HEK293 (cell line): ENCODE data around the gene LMO1.

Source experiments
- CTCF ChIP-seq: fragments of 450-650 bp; formaldehyde crosslinking; IDR thresholded peaks from 2 replicates; pipeline ENCODE4 v1.5.1; 2016; ENCODE audit warnings: missing biosample characterization, missing genetic modification characterization
- KLF16 ChIP-seq: fragments of 450-650 bp; formaldehyde crosslinking; IDR thresholded peaks from 2 replicates; pipeline ENCODE4 v1.5.1; 2017; ENCODE audit warnings: missing biosample characterization, missing genetic modification characterization
- KLF9 ChIP-seq: fragments of 450-650 bp; formaldehyde crosslinking; IDR thresholded peaks from 2 replicates; pipeline ENCODE4 v1.5.1; 2016; ENCODE audit warnings: missing biosample characterization, missing genetic modification characterization, low read depth
- OSR2 ChIP-seq: fragments of 450-650 bp; formaldehyde crosslinking; IDR thresholded peaks from 2 replicates; pipeline ENCODE4 v1.5.1; 2016; ENCODE audit warnings: missing biosample characterization, missing genetic modification characterization
- PATZ1 ChIP-seq: fragments of 450-650 bp; formaldehyde crosslinking; IDR thresholded peaks from 2 replicates; pipeline ENCODE4 v1.5.1; 2016; ENCODE audit warnings: missing biosample characterization, missing genetic modification characterization
- YY1 ChIP-seq: fragments of 450-650 bp; formaldehyde crosslinking; IDR thresholded peaks from 2 replicates; pipeline ENCODE4 v1.5.1; 2018; ENCODE audit warnings: missing biosample characterization, missing genetic modification characterization
- ZBTB1 ChIP-seq: fragments of 450-650 bp; formaldehyde crosslinking; IDR thresholded peaks from 2 replicates; pipeline ENCODE4 v1.5.1; 2016; ENCODE audit warnings: missing biosample characterization, missing genetic modification characterization
- ZBTB21 ChIP-seq: fragments of 450-650 bp; formaldehyde crosslinking; IDR thresholded peaks from 2 replicates; pipeline ENCODE4 v1.5.1; 2017; ENCODE audit warnings: missing biosample characterization, missing genetic modification characterization
- ZNF16 ChIP-seq: fragments of 450-650 bp; formaldehyde crosslinking; IDR thresholded peaks from 2 replicates; pipeline ENCODE4 v1.5.1; 2016; ENCODE audit warnings: low read depth, missing biosample characterization, missing genetic modification characterization
- ZNF777 ChIP-seq: fragments of 450-650 bp; formaldehyde crosslinking; IDR thresholded peaks from 2 replicates; pipeline ENCODE4 v1.5.1; 2017; ENCODE audit warnings: missing biosample characterization, missing genetic modification characterization, borderline replicate concordance
- ZSCAN30 ChIP-seq: fragments of 450-650 bp; IDR thresholded peaks from 2 replicates; pipeline ENCODE4 v1.5.1; 2018; ENCODE audit warnings: missing biosample characterization, mild to moderate bottlenecking, missing genetic modification characterization, moderate library complexity
- TF ChIP-seq, protein P1 (sequence below): fragments of 450-650 bp; formaldehyde crosslinking; optimal IDR thresholded peaks from 2 replicates; pipeline ENCODE3; 2016; ENCODE audit warnings: missing biosample characterization, mild to moderate bottlenecking, missing genetic modification characterization

DNA sequence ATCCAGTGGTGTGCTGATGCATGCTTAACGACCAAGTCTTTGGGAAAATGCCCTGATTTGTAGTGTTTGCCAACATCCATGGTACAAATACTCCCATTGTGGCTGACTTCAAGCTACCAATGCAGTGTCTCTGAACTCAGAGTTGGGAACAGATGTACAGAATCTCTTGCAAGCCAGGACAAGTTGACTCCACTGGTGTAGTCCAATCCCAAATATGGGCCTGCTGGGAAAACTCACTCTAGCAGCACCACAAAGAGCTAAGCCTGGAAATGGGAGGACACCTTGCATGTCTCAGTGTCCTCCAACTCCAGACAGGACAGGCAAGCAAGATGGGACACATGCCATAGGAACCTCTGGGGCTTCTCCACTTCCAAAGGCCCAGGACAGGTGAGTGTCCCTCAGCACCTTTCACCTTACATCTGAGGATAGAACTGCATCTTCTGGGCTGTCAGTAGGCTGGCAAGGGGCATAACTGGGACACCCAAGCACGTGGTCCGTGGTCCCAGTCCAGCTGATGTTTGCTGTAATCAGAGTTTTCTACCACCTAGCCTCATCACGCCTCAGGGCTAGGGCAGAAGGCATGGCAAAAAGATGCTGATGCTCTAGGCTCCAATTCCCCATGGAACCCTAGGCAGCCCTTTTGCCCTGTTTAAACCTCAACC lies 6.5 kb downstream of the LMO1 start:
- TF ChIP-seq CTCF (tag by site-specific recombination) (no peak), KLF9 (tag by site-specific recombination) (no peak), ZNF16 (no peak), ZSCAN30 (tag by site-specific recombination) (no peak), PATZ1 (no peak), KLF16 (tag by site-specific recombination) (no peak), ZBTB1 (tag by site-specific recombination) (no peak), YY1 (tag by site-specific recombination) (no peak), ZBTB21 (tag by site-specific recombination) (no peak), OSR2 (tag by site-specific recombination) (no peak), ZNF777 (tag by site-specific recombination) (no peak)
- TF ChIP-seq, protein P1, sequence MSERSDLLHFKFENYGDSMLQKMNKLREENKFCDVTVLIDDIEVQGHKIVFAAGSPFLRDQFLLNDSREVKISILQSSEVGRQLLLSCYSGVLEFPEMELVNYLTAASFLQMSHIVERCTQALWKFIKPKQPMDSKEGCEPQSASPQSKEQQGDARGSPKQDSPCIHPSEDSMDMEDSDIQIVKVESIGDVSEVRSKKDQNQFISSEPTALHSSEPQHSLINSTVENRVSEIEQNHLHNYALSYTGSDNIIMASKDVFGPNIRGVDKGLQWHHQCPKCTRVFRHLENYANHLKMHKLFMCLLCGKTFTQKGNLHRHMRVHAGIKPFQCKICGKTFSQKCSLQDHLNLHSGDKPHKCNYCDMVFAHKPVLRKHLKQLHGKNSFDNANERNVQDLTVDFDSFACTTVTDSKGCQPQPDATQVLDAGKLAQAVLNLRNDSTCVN = no peak
